Mesothelial cell of epicardium (in vitro differentiated cells): ENCODE data around the gene ABI1. TPM values are rescaled to one million over a fixed set of nuclear protein-coding genes. Genes with fewer than 3 reads are reported as not detected.

Experiments used
- DNase-seq, 2 experiments: peaks; one replicate each; pipeline ENCODE4 v3.0.0; 2021; ENCODE audit warnings: low spot score in 2 of 2; ENCODE audit not compliant: unreplicated experiment in 2 of 2
- H3K27ac Mint-ChIP-seq: 2 replicates; pipeline ENCODE4 v1.8.0; 2021; ENCODE audit warnings: mixed read lengths
- H3K27me3 Mint-ChIP-seq: 2 replicates; pipeline ENCODE4 v1.8.0; 2021; ENCODE audit warnings: low read depth, mixed read lengths
- H3K36me3 Mint-ChIP-seq: 2 replicates; pipeline ENCODE4 v1.8.0; 2021; ENCODE audit warnings: mixed read lengths
- H3K4me1 Mint-ChIP-seq: 2 replicates; pipeline ENCODE4 v1.8.0; 2021; ENCODE audit warnings: mixed read lengths
- H3K4me3 Mint-ChIP-seq: 2 replicates; pipeline ENCODE4 v1.8.0; 2021; ENCODE audit warnings: mild to moderate bottlenecking, moderate library complexity, mixed read lengths
- H3K9me3 Mint-ChIP-seq: 2 replicates; pipeline ENCODE4 v1.8.0; 2021; ENCODE audit warnings: mixed read lengths
- total RNA-seq: library from RNA; stranded (reverse); gene quantifications from 3 replicates; pipeline ENCODE4 v1.2.1, GENCODE V29; 2021
- TF ChIP-seq, protein P1 (sequence below): fragments of 200-600 bp; sonication (generic); IDR thresholded peaks from one replicate; pipeline ENCODE4 v1.5.0; 2021; ENCODE audit warnings: antibody characterized with exemption; ENCODE audit not compliant: unreplicated experiment

The ABI1 gene
- total RNA-seq, 1 donor from 2014 or later = 41.3 TPM

DNA sequence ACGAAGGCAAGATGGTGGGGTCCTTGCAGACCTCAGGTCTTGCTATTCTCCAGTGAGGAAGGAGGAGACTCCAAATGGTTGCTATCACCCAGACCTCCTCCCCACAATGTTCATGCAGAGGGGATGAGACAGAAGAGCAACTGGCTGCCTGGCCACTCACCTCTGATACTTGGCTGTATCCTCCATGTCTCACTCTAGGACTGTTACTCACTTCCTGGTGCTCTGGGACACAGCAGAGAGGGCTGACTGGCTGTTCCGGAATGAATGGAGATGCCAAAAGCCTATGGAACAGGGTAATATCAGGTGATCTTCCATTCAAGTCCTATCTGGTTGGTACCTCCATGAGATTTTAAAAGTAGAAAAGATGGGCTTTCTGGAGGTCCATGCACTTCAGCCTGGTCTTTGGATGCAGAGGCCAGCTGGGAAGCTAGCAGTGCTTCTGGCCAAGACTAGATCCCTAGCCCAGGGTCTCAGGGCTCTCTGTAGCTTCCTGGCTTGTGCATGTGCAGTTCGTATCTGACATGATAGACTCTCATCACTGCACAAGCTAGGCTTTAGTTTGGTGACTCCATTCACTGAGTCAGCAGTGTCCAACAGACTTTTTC is 27.0 kb upstream of the ABI1 start:
- Mint-ChIP-seq H3K36me3 (no peaks in the 10 kb centered on the region), H3K27ac (no peak overlapping the region), H3K27me3 (peaks cover 30% of the 10 kb centered on the region), H3K4me1 (no peaks in the 10 kb centered on the region), H3K4me3 (no peak overlapping the region), H3K9me3 (no peaks in the 10 kb centered on the region)
- DNase-seq = no peak
- TF ChIP-seq, protein P1, sequence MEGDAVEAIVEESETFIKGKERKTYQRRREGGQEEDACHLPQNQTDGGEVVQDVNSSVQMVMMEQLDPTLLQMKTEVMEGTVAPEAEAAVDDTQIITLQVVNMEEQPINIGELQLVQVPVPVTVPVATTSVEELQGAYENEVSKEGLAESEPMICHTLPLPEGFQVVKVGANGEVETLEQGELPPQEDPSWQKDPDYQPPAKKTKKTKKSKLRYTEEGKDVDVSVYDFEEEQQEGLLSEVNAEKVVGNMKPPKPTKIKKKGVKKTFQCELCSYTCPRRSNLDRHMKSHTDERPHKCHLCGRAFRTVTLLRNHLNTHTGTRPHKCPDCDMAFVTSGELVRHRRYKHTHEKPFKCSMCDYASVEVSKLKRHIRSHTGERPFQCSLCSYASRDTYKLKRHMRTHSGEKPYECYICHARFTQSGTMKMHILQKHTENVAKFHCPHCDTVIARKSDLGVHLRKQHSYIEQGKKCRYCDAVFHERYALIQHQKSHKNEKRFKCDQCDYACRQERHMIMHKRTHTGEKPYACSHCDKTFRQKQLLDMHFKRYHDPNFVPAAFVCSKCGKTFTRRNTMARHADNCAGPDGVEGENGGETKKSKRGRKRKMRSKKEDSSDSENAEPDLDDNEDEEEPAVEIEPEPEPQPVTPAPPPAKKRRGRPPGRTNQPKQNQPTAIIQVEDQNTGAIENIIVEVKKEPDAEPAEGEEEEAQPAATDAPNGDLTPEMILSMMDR = no peak

DNA sequence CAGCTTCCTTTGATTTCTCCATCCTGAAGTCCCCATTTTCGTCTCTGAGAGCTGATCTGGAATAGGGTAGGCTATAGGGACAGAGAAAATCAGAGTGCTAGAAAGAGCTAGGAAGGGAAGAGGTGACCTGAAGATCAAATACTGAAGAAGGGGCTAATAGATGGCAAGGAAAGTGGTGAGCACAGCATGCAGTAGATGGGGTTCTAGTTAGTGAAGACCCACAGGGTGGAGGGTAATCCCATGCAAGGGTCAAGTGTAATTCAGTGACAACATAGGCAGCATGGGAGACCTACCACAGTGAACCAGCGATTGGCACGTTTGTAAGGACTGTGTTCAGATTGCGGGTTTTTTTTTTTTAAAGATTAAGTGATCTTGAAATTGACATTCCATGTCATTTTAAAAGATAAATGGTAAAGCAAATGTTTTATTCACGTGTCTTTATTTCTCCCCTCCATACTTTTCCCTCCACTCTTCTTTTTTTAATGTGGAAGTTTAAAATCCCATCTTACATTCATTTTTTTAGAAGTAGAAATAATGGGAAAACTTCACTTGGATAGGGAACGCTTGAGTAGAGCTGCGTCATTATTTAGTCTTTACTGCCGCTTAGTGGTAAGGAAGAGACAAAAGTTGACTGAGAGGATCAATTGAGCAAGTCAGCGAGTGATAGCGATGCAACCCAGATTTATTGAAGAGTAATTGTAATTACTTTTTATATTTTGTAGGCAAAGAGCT is 21.0 kb upstream of the ABI1 start:
- H3K9me3 Mint-ChIP-seq = no peaks in the 10 kb centered on the region
- no peak overlapping the region for H3K27ac Mint-ChIP-seq
- H3K4me3 Mint-ChIP-seq = no peak overlapping the region
- peaks cover 37% of the 10 kb centered on the region for H3K27me3 Mint-ChIP-seq
- DNase-seq = no peak
- no peaks in the 10 kb centered on the region for H3K4me1 Mint-ChIP-seq
- no peaks in the 10 kb centered on the region for H3K36me3 Mint-ChIP-seq
- TF ChIP-seq, protein P1 = peak; percentile 47

DNA sequence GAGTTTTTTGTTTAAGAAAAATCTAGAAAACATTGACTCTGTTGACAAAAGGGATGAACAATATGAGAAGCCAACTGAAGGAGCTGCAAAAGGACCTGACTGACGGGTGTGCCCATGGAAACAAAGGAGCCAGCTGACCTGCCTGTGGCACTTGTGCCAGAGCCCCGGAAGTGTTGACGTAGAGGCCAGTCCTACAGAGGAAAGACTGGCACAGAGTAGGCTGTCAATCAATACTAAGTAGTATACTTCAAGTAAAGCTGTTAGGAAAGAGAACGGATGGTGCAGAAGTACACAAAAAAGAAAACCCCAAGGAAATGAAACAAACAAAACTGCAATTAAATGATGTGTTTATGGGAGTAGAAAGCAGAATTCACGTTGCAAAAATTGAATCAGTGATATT is 19.0 kb upstream of the ABI1 start:
- no peaks in the 10 kb centered on the region for H3K9me3 Mint-ChIP-seq
- H3K27ac Mint-ChIP-seq = no peak overlapping the region
- no peak for DNase-seq
- no peaks in the 10 kb centered on the region for H3K4me1 Mint-ChIP-seq
- H3K36me3 Mint-ChIP-seq = no peaks in the 10 kb centered on the region
- peaks cover 32% of the 10 kb centered on the region for H3K27me3 Mint-ChIP-seq
- TF ChIP-seq, protein P1 = no peak
- no peak overlapping the region for H3K4me3 Mint-ChIP-seq

DNA sequence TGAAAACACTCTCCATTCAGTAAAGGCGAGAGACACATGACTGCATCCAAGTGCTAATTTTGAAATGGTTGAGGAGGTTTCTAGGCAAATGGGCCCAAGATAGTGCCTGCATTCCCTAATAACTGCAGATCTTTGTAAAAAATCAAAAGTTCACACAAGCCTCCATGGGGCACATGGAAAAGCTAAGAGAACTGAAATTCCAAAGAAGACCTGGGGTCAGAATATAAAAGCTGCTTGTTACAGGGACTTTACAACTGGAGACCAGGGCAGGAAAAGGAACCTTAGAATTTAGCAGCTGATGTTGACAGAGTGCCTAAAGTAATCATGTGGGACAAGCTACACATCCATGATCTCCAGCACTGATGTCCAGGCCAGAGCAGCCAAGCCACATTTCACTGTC is 10.0 kb upstream of the ABI1 start:
- no peak overlapping the region for H3K27ac Mint-ChIP-seq
- H3K9me3 Mint-ChIP-seq = peaks cover 6% of the 10 kb centered on the region

DNA sequence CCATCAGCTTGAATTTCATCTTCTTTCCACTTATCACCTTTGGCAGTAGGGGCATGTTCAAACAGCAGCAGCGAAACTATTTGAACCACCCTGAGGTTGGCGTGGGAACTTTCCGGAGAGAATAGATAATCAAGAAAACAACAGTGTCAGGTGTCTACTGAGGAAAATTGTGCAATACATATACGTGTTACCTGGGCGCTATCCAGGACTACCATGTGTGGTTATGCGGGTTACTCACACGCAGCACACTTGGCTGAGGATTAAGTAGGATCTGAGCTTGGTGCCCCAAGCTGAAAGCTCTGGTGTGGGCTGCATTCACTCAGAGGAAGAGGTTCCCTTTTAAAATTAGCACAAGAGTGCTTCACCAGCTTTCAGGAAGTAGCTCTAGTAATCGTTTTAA is 8.8 kb upstream of the ABI1 start:
- H3K27ac Mint-ChIP-seq = no peak overlapping the region
- no peaks in the 10 kb centered on the region for H3K36me3 Mint-ChIP-seq
- H3K4me1 Mint-ChIP-seq = no peaks in the 10 kb centered on the region
- peaks cover 7% of the 10 kb centered on the region for H3K27me3 Mint-ChIP-seq
- TF ChIP-seq, protein P1 = no peak
- no peak overlapping the region for H3K4me3 Mint-ChIP-seq
- no peak for DNase-seq
- peaks cover 6% of the 10 kb centered on the region for H3K9me3 Mint-ChIP-seq

More for the DNA sequence above, 10.0 kb upstream of the ABI1 start:
- Mint-ChIP-seq H3K27me3 (peaks cover 5% of the 10 kb centered on the region), H3K4me3 (no peak overlapping the region), H3K36me3 (no peaks in the 10 kb centered on the region), H3K4me1 (no peaks in the 10 kb centered on the region)
- TF ChIP-seq, protein P1 = no peak
- DNase-seq = no peak
